ENCODE results near the gene IRF2BP2.

Gene IRF2BP2

DNA sequence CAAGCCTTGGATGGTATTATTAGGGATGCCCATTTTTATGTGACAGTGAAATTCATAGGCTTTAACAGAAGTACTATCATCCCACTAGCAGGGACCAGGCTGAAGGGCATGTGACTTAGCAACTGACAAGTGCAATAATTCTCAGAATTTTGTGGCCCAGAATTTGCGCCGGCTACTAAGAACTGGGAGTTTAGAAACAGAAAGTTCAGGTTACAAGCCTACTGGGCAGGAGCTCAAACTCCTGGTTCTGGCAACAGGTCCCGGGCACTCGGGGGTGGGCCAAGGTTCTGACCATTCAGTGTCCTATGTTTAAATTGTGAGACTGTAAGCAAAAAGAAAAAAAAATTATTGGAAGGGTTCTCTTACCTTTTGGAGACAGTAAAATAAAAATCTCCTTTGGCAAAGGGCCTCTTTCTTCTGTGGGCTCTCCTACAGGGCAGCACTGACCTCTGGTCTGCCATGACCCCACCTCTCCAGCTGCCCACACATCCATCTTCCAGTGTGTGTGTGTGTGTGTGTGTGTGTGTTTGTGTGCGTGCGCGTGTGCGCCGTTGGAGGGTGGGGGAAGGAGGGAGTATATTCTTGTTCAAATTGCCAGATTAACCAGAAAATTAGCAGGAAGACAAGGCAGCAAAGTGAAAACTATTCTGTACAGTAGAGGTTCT, 26.1 kb downstream of the IRF2BP2 start:
- no peak for DNase-seq (ENCODE audit: low read depth)
- TF ChIP-seq, protein P1, sequence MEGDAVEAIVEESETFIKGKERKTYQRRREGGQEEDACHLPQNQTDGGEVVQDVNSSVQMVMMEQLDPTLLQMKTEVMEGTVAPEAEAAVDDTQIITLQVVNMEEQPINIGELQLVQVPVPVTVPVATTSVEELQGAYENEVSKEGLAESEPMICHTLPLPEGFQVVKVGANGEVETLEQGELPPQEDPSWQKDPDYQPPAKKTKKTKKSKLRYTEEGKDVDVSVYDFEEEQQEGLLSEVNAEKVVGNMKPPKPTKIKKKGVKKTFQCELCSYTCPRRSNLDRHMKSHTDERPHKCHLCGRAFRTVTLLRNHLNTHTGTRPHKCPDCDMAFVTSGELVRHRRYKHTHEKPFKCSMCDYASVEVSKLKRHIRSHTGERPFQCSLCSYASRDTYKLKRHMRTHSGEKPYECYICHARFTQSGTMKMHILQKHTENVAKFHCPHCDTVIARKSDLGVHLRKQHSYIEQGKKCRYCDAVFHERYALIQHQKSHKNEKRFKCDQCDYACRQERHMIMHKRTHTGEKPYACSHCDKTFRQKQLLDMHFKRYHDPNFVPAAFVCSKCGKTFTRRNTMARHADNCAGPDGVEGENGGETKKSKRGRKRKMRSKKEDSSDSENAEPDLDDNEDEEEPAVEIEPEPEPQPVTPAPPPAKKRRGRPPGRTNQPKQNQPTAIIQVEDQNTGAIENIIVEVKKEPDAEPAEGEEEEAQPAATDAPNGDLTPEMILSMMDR (IDR thresholded peaks at IDR 0.05; ENCODE audit: low read length, missing control alignments) = no peak
- H3K4me3 ChIP-seq (replicated peaks; ENCODE audit: low read depth, low read length) = no peak overlapping the region

DNA sequence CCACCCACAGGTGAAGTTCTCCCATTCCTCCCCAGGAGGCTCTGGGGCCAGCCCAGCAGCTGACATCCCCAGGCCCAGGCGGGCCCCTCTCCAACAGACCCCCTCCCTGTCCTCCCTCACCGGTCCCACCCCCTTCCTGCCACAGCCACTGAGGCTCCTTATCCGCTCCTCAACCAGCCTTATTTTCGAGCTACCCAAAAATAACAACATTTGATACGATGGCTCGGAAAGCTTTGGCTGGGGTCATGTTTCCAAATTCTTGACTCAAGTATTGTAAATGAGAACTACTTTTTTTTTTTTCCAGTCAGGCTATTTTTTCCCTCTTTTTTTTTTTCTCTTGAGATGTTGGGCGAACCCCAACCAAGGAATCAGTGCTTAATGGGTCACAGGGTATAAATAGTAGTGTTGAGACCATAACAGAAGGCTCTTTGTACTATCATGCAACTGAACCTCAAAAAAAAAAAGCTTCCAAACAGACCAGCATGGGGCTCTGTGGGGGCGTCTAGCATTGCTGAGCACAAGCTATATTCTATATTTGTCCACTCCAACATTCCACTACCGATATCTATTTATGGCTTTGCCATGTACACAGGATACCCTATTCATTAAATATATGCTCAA, 27.2 kb downstream of the IRF2BP2 start:
- H3K4me3 ChIP-seq (replicated peaks; ENCODE audit: low read depth, low read length) = no peak overlapping the region
- DNase-seq (ENCODE audit: low read depth) = no peak
- TF ChIP-seq, protein P1 (IDR thresholded peaks at IDR 0.05; ENCODE audit: low read length, missing control alignments) = no peak

DNA sequence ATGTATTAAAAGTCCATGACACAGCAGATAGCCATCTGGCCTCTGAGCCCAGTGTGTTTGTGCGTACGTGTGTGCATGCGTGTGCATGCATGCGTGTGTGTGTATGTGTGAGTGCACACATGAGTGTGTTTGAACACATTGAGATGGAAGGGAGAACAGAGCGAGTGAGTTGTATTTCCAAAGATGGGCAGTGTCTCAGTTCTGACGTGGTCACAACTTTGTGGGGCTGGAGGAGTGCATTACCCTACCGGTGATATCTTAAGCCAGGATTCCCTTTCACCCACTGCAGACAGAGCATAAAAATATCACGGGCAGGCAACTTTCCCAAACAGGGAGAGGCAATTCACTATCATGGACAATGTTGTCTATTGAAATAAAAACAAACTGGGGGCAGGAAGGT, 27.8 kb downstream of the IRF2BP2 start:
- DNase-seq (ENCODE audit: low read depth) = no peak
- H3K4me3 ChIP-seq (replicated peaks; ENCODE audit: low read depth, low read length) = no peak overlapping the region
- TF ChIP-seq, protein P1 (IDR thresholded peaks at IDR 0.05; ENCODE audit: low read length, missing control alignments) = no peak

DNA sequence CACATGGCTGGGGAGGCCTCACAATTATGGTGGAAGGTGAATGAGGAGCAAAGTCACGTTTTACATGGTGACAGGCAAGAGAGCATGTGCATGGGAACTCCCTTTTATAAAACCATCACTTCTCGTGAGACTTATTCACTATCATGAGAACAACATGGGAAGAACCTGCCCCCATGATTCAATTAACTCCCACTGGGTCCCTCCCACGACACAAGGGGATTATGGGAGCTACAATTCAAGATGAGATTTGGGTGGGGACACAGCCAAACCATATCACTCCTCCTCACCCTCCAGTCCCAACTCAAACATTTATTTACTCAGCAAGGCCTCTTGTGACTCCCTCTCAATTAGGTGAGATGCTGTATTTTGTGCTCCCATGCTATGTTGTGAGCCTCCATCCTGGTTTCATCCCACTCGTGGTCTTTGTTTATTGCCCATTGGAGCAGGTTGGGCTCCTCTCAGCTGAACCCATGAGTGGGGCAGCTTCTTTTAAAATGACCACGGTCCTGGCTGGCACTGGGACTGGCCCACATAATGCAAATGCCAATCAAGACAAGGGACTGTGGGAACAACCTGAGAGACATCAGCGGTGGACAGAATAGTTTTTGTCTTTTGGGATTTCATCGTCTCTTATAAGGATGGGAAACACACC, 28.8 kb downstream of the IRF2BP2 start:
- TF ChIP-seq, protein P1 (IDR thresholded peaks at IDR 0.05; ENCODE audit: low read length, missing control alignments) = no peak
- no peak overlapping the region for H3K4me3 ChIP-seq (replicated peaks; ENCODE audit: low read depth, low read length)
- no peak for DNase-seq (ENCODE audit: low read depth)

DNA sequence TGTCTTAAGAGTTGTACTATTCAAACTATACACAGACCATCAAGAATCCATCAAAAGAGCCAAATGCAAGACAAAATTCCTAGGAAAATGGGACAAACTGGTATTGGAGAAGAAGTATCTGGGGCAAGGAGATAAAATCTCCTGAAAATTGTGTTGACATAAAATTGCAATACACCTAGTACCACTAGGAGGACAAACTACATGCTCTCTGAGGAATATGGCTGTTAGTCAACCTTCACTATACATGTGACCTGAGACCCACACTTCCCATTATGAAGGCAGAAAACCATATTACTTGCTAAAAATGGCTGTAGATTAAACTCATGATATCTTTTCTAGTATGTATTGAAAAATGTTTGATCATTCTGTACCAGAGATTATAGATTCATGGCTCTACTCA, 30.0 kb downstream of the IRF2BP2 start:
- TF ChIP-seq, protein P1 (IDR thresholded peaks at IDR 0.05; ENCODE audit: low read length, missing control alignments) = peak; percentile 30
- peak; percentile 24 for DNase-seq (ENCODE audit: low read depth)
- H3K4me3 ChIP-seq (replicated peaks; ENCODE audit: low read depth, low read length) = no peak overlapping the region

DNA sequence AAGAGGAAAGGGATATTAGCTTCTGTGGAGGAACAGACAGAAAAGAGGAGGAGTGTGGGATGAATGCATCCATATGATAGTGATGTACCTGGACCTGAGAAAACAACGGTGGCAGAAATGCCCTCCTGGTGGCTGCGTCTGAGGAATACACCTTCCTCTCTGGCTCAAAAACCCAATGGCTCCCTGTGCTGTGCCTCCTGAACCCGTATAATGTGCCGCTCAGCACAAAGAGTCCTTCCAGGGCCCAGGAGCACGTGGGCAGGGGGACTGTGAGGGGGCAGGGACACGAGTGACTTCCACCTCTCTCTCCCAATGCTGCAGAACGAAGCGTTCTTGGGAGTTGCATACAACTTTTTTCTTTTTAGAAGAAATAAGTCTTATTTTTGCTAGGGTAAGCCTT, 31.2 kb downstream of the IRF2BP2 start:
- TF ChIP-seq, protein P1 (IDR thresholded peaks at IDR 0.05; ENCODE audit: low read length, missing control alignments) = no peak
- no peak for DNase-seq (ENCODE audit: low read depth)
- no peak overlapping the region for H3K4me3 ChIP-seq (replicated peaks; ENCODE audit: low read depth, low read length)
